Epithelial cell of esophagus (primary cell): ENCODE results near the gene CXCR3.
"Not testable (repeated sequence)": the region's sequence is repeated elsewhere in the genome, so short reads cannot be mapped to it uniquely, and the experiment has no call there.

Experiments used
- DNase-seq: peaks from one replicate; pipeline ENCODE4 v3.0.0; 2010; ENCODE audit warnings: low read depth
- H3K4me3 ChIP-seq: 2 replicates; pipeline ENCODE4 v1.5.1; 2011; ENCODE audit warnings: mild to moderate bottlenecking, low read length, control low read depth
- CTCF ChIP-seq: IDR thresholded peaks from 2 replicates; pipeline ENCODE4 v1.5.1; 2011; ENCODE audit warnings: low read depth, mild to moderate bottlenecking, low read length, control low read depth, inconsistent platforms; ENCODE audit not compliant: insufficient read depth; ENCODE audit errors: missing control alignments

CXCR3 gene

GRCh38 chrX:71618787-71619186, 476 bp upstream of the CXCR3 start:
- DNase-seq: no peak
- H3K4me3 ChIP-seq: no peak overlapping the region
- no peak for TF ChIP-seq CTCF

GRCh38 chrX:71617742-71618141, 569 bp downstream of the CXCR3 start:
- H3K4me3 ChIP-seq: no peak overlapping the region
- TF ChIP-seq CTCF: no peak
- no peak for DNase-seq

GRCh38 chrX:71616672-71617529, 1.4 kb downstream of the CXCR3 start:
- no peak overlapping the region for H3K4me3 ChIP-seq
- DNase-seq: no peak
- TF ChIP-seq CTCF: no peak

GRCh38 chrX:71615954-71616353, 2.4 kb downstream of the CXCR3 start:
- no peak for TF ChIP-seq CTCF
- no peak overlapping the region for H3K4me3 ChIP-seq
- DNase-seq: no peak

- no peak for TF ChIP-seq CTCF
- H3K4me3 ChIP-seq: no peak overlapping the region
- no peak for DNase-seq
Measured at GRCh38 chrX:71615056-71615455, 3.3 kb downstream of the CXCR3 start.

GRCh38 chrX:71612256-71612655, 6.1 kb downstream of the CXCR3 start:
- no peak for DNase-seq
- TF ChIP-seq CTCF: no peak
- H3K4me3 ChIP-seq: no peak overlapping the region

GRCh38 chrX:71611736-71612135, 6.6 kb downstream of the CXCR3 start:
- DNase-seq, H3K4me3 ChIP-seq: not testable (repeated sequence)
